Measurements from ENCODE around the gene C1orf159.

DNA sequence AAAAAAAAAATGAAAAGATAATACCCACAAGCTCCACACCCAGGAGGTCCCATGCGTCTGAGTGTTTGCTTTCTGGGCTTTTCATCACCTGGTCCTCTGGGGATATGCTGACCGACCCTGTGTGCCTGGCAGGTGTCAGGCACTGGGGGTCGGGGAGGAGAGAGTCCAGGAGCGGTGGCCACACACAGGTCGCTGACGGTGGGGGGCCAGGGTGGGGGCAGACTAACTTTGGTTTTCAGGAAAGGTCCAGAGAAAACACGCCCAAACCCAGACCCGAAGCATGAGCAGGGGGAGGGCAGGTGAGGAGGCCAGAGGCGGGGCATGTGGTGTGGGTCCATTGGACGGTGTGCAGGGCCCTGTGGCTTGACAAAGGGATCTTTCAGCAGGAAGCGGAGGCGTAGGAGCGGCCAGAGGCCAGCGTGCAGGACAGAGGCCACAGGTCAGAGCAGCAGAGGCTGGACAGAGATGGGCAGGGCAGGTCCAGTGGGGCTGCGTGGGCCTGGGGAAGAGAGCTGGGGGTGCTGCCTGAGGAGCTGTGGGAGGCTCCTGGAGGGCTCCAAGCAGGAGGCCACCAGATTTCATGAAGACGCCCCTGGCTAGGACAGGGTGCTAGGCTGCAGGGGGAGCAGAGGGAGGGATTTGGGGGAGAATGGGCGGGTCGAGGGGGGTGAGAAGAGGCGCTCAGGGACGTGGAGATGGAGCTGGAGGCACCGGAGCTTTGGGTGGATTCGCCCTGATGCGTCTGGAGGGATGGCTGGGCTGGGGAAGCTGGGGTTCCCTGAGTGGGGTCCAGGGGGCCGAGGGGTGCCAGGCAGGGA is 57.6 kb downstream of the C1orf159 start:
- TF ChIP-seq, protein P1, sequence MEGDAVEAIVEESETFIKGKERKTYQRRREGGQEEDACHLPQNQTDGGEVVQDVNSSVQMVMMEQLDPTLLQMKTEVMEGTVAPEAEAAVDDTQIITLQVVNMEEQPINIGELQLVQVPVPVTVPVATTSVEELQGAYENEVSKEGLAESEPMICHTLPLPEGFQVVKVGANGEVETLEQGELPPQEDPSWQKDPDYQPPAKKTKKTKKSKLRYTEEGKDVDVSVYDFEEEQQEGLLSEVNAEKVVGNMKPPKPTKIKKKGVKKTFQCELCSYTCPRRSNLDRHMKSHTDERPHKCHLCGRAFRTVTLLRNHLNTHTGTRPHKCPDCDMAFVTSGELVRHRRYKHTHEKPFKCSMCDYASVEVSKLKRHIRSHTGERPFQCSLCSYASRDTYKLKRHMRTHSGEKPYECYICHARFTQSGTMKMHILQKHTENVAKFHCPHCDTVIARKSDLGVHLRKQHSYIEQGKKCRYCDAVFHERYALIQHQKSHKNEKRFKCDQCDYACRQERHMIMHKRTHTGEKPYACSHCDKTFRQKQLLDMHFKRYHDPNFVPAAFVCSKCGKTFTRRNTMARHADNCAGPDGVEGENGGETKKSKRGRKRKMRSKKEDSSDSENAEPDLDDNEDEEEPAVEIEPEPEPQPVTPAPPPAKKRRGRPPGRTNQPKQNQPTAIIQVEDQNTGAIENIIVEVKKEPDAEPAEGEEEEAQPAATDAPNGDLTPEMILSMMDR (IDR thresholded peaks at IDR 0.05; ENCODE audit: low read depth, low read length) = no peak
- TF ChIP-seq EZH2phosphoT487 (IDR thresholded peaks at IDR 0.05; ENCODE audit: low read depth) = no peak
